22Rv1 (cell line): ENCODE measurements around the gene GLYR1.

Experiments
- ZFX ChIP-seq: fragments of 450-650 bp; IDR thresholded peaks from 2 replicates; pipeline ENCODE4 v1.6.1; 2017; ENCODE audit warnings: antibody characterized with exemption, borderline replicate concordance
- TF ChIP-seq, protein P1 (sequence below): fragments of 450-650 bp; IDR thresholded peaks from 2 replicates; pipeline ENCODE4 v1.5.1; 2017; ENCODE audit warnings: mild to moderate bottlenecking

- TF ChIP-seq, protein P1, sequence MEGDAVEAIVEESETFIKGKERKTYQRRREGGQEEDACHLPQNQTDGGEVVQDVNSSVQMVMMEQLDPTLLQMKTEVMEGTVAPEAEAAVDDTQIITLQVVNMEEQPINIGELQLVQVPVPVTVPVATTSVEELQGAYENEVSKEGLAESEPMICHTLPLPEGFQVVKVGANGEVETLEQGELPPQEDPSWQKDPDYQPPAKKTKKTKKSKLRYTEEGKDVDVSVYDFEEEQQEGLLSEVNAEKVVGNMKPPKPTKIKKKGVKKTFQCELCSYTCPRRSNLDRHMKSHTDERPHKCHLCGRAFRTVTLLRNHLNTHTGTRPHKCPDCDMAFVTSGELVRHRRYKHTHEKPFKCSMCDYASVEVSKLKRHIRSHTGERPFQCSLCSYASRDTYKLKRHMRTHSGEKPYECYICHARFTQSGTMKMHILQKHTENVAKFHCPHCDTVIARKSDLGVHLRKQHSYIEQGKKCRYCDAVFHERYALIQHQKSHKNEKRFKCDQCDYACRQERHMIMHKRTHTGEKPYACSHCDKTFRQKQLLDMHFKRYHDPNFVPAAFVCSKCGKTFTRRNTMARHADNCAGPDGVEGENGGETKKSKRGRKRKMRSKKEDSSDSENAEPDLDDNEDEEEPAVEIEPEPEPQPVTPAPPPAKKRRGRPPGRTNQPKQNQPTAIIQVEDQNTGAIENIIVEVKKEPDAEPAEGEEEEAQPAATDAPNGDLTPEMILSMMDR: no peak
- TF ChIP-seq ZFX: no peak
Measured at GRCh38 chr16:4895366-4895765, 48.3 kb upstream of the GLYR1 start.
